COLO668 (cell line): ENCODE measurements around the gene ABCB9.
"Not testable (repeated sequence)": the region's sequence is repeated elsewhere in the genome, so short reads cannot be mapped to it uniquely, and the experiment has no call there.

Experiments used
- DNase-seq: peaks from one replicate; lab custom pipeline; 2025; ENCODE audit not compliant: unreplicated experiment; lab: John Stamatoyannopoulos, UW

Gene ABCB9

GRCh38 chr12:122944605-122945592 lies 21.4 kb downstream of the ABCB9 start:
- no peak for DNase-seq

DNA sequence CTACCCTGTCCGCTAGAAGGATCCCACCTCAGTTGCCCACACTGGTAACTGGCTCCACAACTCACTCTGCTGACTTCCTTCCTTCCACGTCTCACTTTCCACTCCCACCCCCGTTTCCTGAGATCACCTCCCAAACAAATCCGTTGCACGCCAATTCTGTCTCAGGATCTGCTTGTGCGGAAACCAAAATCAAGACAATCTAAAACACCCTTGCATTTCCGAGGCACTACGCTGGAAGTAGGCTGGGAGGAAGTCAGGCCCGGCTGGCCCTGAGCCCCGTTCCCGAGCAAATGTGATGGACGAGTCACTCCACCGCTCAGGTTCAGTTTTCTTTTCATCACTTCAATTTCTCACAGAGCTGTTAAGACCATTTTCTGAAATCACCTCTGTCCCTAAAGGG lies 23.1 kb downstream of the ABCB9 start:
- no peak for DNase-seq

GRCh38 chr12:122942637-122943036 lies 23.6 kb downstream of the ABCB9 start:
- DNase-seq: no peak

DNA sequence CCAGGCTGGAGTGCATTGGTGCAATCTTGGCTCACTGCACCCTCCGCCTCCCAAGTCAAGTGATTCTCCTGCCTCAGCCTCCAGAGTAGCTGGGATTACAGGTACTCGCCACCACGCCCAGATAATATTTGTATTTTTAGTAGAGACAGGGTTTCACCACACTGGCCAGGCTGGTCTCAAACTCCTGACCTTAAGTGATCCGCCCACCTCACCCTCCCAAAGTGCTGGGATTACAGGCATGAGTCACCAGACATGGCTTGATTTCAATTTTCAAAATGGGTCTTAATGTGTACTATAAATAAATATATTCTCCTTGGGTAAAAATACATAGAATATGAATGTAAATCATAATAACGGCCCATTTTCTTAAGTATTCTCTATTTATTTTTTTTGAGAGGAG lies 24.9 kb downstream of the ABCB9 start:
- not testable (repeated sequence) for DNase-seq

GRCh38 chr12:122939125-122939524 lies 27.1 kb downstream of the ABCB9 start:
- no peak for DNase-seq

DNA sequence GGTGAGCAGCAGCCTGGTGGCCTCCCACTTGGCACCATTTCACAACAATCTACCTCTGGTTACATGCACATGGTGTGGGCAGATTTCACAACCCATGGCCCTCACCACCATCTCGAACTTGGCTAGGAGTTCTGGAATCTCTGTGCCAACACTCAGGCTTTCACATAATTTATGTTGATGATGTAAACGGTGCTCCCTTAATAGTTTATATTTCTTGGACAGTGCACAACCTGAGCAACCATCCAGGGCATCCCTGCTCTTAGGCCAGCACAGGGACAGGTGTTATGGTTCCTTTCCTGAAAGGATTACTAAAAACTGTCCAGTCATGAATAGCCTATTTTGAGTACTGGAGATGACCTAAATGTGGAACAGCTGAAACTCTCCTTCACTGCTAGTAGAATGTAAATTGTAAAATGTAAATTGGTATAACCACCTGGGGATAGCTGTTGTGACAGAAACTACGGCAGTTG lies 28.6 kb downstream of the ABCB9 start:
- no peak for DNase-seq

- DNase-seq: no peak
Observed at GRCh38 chr12:122935318-122935717, 30.9 kb downstream of the ABCB9 start.

GRCh38 chr12:122934722-122935121 lies 31.5 kb downstream of the ABCB9 start:
- no peak for DNase-seq

- no peak for DNase-seq
Observed at GRCh38 chr12:122932207-122932606, 34.1 kb downstream of the ABCB9 start.

GRCh38 chr12:122929812-122930211 lies 36.5 kb downstream of the ABCB9 start:
- DNase-seq: no peak

DNA sequence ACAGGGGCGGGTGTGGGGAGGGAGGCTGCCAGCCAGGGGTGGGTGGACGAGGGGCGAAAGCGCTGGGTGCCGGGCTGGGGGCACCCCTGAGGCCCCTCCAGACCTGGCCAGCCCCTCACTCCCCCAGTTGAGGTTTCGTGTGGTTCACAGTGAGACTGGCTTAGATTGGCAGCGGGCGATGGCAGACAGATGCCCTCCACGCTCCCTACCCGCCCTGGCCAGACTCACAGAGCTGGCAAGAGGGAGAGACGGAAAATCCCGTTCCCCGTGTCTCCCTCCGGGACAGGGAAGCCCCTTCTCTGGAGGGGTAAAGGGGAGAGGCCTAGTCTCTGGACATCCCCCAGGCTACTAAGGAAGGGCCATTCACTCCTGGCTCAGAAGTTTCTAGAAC lies 37.1 kb downstream of the ABCB9 start:
- no peak for DNase-seq

- DNase-seq: no peak
Observed at GRCh38 chr12:122928404-122929147, 37.7 kb downstream of the ABCB9 start.

DNA sequence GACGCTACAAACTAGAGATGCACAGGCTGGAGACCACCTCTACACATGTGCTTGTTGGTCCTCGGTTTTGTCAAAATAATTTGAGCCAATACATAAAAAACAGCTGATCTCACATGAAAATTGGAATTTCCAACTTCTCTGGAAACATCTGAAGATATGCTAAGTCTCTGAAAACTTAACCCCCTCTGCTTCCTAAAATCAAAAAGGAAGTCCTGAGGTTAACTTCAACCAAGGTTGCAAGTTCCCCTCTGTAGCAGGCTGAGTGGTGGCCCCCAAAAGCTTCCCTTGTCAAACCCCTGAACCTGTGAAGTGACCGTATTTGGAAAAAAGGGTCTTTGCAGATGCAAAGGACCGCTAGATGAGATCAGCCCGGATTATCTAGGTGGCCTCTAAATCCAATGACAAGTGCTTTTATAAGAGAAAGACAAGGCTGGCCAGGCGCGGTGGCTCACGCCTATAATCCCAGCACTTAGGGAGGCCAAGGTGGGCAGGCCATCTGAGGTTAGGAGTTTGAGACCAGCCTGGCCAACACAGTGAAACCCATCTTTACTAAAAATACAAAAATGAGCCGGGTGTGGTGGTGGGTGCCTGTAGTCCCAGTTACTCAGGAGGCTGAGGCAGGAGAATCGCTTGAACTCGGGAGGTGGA lies 38.4 kb downstream of the ABCB9 start:
- DNase-seq: no peak

DNA sequence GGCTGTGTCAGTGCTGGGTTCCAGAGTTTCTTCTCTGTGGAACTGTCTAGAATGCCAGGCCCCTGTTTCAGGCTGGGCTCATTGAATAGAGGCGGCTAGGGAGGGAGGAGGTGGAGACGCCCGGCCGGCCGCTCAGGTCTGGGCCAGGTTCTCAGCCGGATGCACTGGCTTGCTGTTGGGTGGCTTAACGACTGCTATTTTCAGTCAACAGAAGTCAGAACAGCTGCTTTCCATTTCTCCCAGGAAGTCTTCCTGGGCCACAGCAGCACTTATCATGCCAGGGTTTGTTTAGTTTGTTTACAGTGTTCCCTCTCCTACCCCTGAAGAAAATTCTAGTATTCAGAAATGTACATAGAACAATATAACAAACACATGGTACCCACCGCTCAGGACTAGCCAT lies 44.3 kb downstream of the ABCB9 start:
- peak; percentile 28 for DNase-seq

- DNase-seq: no peak
Observed at GRCh38 chr12:122920687-122921086, 45.6 kb downstream of the ABCB9 start.

GRCh38 chr12:122918827-122919226 lies 47.4 kb downstream of the ABCB9 start:
- DNase-seq: no peak

DNA sequence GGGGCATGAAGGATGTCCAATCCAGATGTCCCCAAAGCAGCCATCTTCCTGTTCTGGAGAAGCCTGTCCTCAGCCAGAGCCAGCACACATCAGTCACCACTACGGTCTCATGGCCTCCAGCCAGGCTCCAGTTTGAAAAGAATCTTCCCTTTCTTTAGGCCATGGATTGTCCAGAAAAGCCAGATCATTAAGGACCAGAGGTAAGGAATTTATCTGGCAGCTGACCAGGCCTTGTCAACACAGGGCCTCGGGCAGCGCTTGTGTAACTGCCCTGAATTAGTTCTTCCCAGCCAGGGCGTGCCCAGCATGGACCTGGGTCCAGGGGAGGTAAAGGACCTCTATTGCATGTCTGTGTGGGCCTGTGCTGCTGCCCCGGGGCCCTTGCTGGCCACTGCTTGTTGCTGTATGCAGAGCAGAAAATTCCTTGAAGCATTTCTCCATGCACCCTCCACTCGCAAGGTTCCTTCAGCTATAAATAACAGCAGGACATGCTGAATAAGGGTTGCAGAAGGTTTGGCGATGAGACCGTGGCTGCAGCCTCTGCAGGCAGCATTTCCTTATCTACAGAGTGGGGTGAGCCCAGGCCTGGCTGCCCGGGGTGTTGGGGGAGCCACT lies 48.6 kb downstream of the ABCB9 start:
- DNase-seq: no peak

GRCh38 chr12:122909442-122910288 lies 56.6 kb downstream of the ABCB9 start:
- DNase-seq: peak; percentile 50

DNA sequence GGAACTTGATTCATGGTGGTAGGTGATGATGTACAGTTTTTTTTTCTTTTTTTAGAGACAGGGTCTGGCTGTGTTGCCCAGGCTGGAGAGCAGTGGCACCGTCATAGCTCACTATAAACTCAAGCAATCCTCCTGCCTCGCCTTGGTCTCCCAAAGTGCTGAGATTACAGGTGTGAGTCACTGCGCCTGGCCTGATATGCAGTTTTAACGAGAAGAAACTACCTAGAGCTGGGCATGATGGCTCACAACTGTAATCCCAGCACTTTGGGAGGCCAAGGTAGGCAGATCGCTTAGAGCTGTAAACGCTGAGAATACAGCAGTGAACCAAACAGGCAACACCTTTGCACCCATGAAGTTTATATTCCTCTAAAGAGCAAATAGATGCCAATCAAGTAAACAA lies 57.3 kb downstream of the ABCB9 start:
- DNase-seq: no peak

DNA sequence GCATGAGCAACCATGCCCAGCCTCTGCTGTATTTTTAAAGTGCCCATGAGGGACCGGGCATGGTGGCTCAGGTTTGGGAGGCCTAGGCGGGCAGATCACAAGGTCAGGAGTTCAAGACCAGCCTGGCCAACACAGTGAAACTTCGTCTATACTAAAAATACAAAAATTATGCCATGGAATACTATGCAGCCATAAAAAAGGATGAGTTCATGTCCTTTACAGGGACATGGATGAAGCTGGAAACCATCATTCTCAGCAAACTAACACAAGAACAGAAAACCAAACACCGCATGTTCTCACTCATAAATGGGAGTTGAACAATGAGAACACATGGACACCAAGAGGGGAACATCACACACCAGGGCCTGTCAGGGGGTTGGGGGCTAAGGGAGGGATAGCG lies 61.0 kb downstream of the ABCB9 start:
- DNase-seq: not testable (repeated sequence)
